Endodermal cell (in vitro differentiated cells): ENCODE measurements around the gene C19orf85. TPM values are rescaled to one million over a fixed set of nuclear protein-coding genes. Genes with fewer than 3 reads are reported as not detected.
A peak's percentile ranks its signal among the peaks of the same experiment; 100 is the strongest.

Source experiments
- DNase-seq: peaks from one replicate; pipeline ENCODE4 v3.0.0-alpha.2; 2017
- H3K27ac ChIP-seq: 2 replicates; pipeline ENCODE4 v1.5.1; 2013; ENCODE audit warnings: mild to moderate bottlenecking, low read depth, low read length, moderate library complexity
- H3K27me3 ChIP-seq: 2 replicates; pipeline ENCODE4 v1.6.1; 2013; ENCODE audit warnings: mild to moderate bottlenecking, low read length, moderate library complexity; ENCODE audit not compliant: insufficient read depth, control insufficient read depth, poor library complexity, severe bottlenecking
- H3K36me3 ChIP-seq: 2 replicates; pipeline ENCODE4 v1.7.0; 2013; ENCODE audit warnings: mild to moderate bottlenecking, low read length, moderate library complexity; ENCODE audit not compliant: control insufficient read depth, insufficient read depth
- H3K4me1 ChIP-seq: one replicate; pipeline ENCODE4 v1.7.0; 2013; ENCODE audit warnings: low read length; ENCODE audit not compliant: control insufficient read depth, insufficient read depth
- H3K4me3 ChIP-seq: 2 replicates; pipeline ENCODE4 v1.5.1; 2013; ENCODE audit warnings: mild to moderate bottlenecking, low read length, moderate library complexity
- H3K9ac ChIP-seq: 2 replicates; pipeline ENCODE4 v1.6.1; 2013; ENCODE audit warnings: mild to moderate bottlenecking, low read length, moderate library complexity; ENCODE audit not compliant: poor library complexity, severe bottlenecking; ENCODE audit errors: extremely low read depth
- H3K9me3 ChIP-seq: 2 replicates; pipeline ENCODE4 v1.6.1; 2013; ENCODE audit warnings: mild to moderate bottlenecking, low read length, moderate library complexity; ENCODE audit not compliant: control insufficient read depth
- H3K27ac Mint-ChIP-seq: 2 replicates; pipeline ENCODE4 v1.8.0; 2020; ENCODE audit warnings: mixed read lengths
- H3K27me3 Mint-ChIP-seq: 2 replicates; pipeline ENCODE4 v1.8.0; 2021; ENCODE audit warnings: mild to moderate bottlenecking, mixed read lengths; ENCODE audit not compliant: insufficient read depth
- H3K36me3 Mint-ChIP-seq: 2 replicates; pipeline ENCODE4 v1.8.0; 2020; ENCODE audit warnings: low read depth, mixed read lengths
- H3K4me1 Mint-ChIP-seq: 2 replicates; pipeline ENCODE4 v1.8.0; 2020; ENCODE audit warnings: mixed read lengths
- H3K4me3 Mint-ChIP-seq: 2 replicates; pipeline ENCODE4 v1.8.0; 2020; ENCODE audit warnings: mild to moderate bottlenecking, moderate library complexity, mixed read lengths
- H3K9me3 Mint-ChIP-seq: 2 replicates; pipeline ENCODE4 v1.8.0; 2020; ENCODE audit warnings: mild to moderate bottlenecking, mixed read lengths
- CTCF ChIP-seq: fragments of 200-600 bp; sonication (generic); conservative IDR thresholded peaks from 2 replicates; pipeline ENCODE4 v1.5.0; 2021; ENCODE audit warnings: antibody characterized with exemption, mild to moderate bottlenecking
- WGBS, 2 experiments: methylation state at CpG; one replicate each; pipeline versions ENCODE4 v1.1.5 to v1.1.7; 2013; ENCODE audit warnings: missing lambda C conversion rate in 2 of 2, mixed read lengths in 1 of 2; ENCODE audit not compliant: insufficient coverage in 1 of 2, insufficient read length in 1 of 2; 5-methylcytosine and 5-hydroxymethylcytosine counted together
- total RNA-seq, 2 donors: library from RNA; stranded (reverse); fragmentation: NEBNext Ultra II Directional in 1 of 2; extraction: Animal tissue kit (Norgen Biotek cat#: 25700) in 1 of 2; gene quantifications; 2 replicates in 1 of 2; 3 replicates in 1 of 2; pipeline ENCODE4 v1.2.1, GENCODE V29; 2021

Gene C19orf85
- total RNA-seq, 2 donors from 2014 or later: 0.62 to 2.3 TPM

- Mint-ChIP-seq H3K27me3 (peaks cover 76% of the 10 kb centered on the region), H3K9me3 (peaks cover 14% of the 10 kb centered on the region), H3K27ac (no peak overlapping the region), H3K36me3 (no peaks in the 10 kb centered on the region), H3K4me3 (no peak overlapping the region), H3K4me1 (no peaks in the 10 kb centered on the region)
- WGBS, 2 experiments: 50 to 54% methylated on average over 10 to 12 of the region's 13 CpGs
- H3K9me3 ChIP-seq: peaks cover 6% of the 10 kb centered on the region
- no peaks in the 10 kb centered on the region for H3K4me1 ChIP-seq
- no peak overlapping the region for H3K27ac ChIP-seq
- no peak overlapping the region for H3K9ac ChIP-seq
- no peak for DNase-seq
- TF ChIP-seq CTCF: no peak
- peak overlapping the region; percentile 67 for H3K4me3 ChIP-seq
- H3K27me3 ChIP-seq: peaks cover 19% of the 10 kb centered on the region
- H3K36me3 ChIP-seq: no peaks in the 10 kb centered on the region
Measured at GRCh38 chr19:55504252-55504603, 39.7 kb upstream of the C19orf85 start.

GRCh38 chr19:55503502-55504251 lies 39.1 kb upstream of the C19orf85 start:
- Mint-ChIP-seq H3K27me3 (peaks cover 80% of the 10 kb centered on the region), H3K4me3 (peak overlapping the region; percentile 28), H3K27ac (no peak overlapping the region), H3K9me3 (peaks cover 14% of the 10 kb centered on the region), H3K36me3 (no peaks in the 10 kb centered on the region), H3K4me1 (no peaks in the 10 kb centered on the region)
- Histone ChIP-seq H3K9ac (no peak overlapping the region), H3K9me3 (peaks cover 6% of the 10 kb centered on the region), H3K27me3 (peaks cover 19% of the 10 kb centered on the region), H3K4me3 (peak overlapping the region; percentile 67), H3K36me3 (no peaks in the 10 kb centered on the region), H3K4me1 (no peaks in the 10 kb centered on the region), H3K27ac (no peak overlapping the region)
- DNase-seq: peak; percentile 98
- peak; percentile 100 for TF ChIP-seq CTCF
- WGBS, 2 experiments: 30 to 32% methylated on average over 24 to 64 of the region's 64 CpGs

- H3K9me3 Mint-ChIP-seq: peaks cover 14% of the 10 kb centered on the region
- Histone ChIP-seq H3K9me3 (peaks cover 6% of the 10 kb centered on the region), H3K4me3 (no peak overlapping the region), H3K27ac (no peak overlapping the region), H3K9ac (no peak overlapping the region), H3K27me3 (peaks cover 19% of the 10 kb centered on the region), H3K36me3 (no peaks in the 10 kb centered on the region), H3K4me1 (no peaks in the 10 kb centered on the region)
- no peaks in the 10 kb centered on the region for H3K36me3 Mint-ChIP-seq
- no peak overlapping the region for H3K4me3 Mint-ChIP-seq
- 93% methylated on average over 14 to 17 of the region's 17 CpGs for WGBS, 2 experiments
- H3K27me3 Mint-ChIP-seq: peaks cover 81% of the 10 kb centered on the region
- no peak for TF ChIP-seq CTCF
- DNase-seq: no peak
- no peak overlapping the region for H3K27ac Mint-ChIP-seq
- H3K4me1 Mint-ChIP-seq: no peaks in the 10 kb centered on the region
Measured at GRCh38 chr19:55503157-55503501, 38.6 kb upstream of the C19orf85 start.
